Body of pancreas (tissue), 4 donors: Measurements from ENCODE around the gene SORCS1. TPM values are rescaled to one million over a fixed set of nuclear protein-coding genes. Genes with fewer than 3 reads are reported as not detected.
A peak's percentile ranks its signal among the peaks of the same experiment; 100 is the strongest.

Source experiments
- ATAC-seq: fragments of 150-250 bp; one replicate; pipeline ENCODE4 v1.9.1; 2016
- DNase-seq, 4 donors: peaks; one replicate each; pipeline ENCODE4 v3.0.0-alpha.2; 2019
- H3K27ac ChIP-seq, 4 donors: fragments of 200-600 bp; sonication (generic); 1 replicate in 3 of 4; 2 replicates in 1 of 4; pipeline versions ENCODE4 v1.5.1 to v1.6.1; 2016 to 2019; ENCODE audit warnings: mild to moderate bottlenecking in 1 of 4, mixed read lengths in 1 of 4, moderate library complexity in 1 of 4
- H3K27me3 ChIP-seq, 2 donors: fragments of 200-600 bp; sonication (generic); one replicate each; pipeline ENCODE4 v1.6.0; 2016; ENCODE audit warnings: mild to moderate bottlenecking in 1 of 2
- H3K36me3 ChIP-seq, 2 donors: fragments of 200-600 bp; sonication (generic); replicated peaks in 1 of 2; 2 replicates each; pipeline ENCODE4 v1.5.1; 2016; ENCODE audit warnings: low read depth in 2 of 2; ENCODE audit not compliant: insufficient read depth in 1 of 2
- H3K4me1 ChIP-seq: fragments of 200-600 bp; sonication (generic); one replicate; pipeline ENCODE4 v1.6.0; 2016
- H3K4me3 ChIP-seq, 2 donors: fragments of 200-600 bp; sonication (generic); 1 replicate in 1 of 2; 2 replicates in 1 of 2; pipeline ENCODE4 v1.5.1; 2016 to 2019
- H3K9me3 ChIP-seq, 3 donors: fragments of 200-600 bp; sonication (generic); 1 replicate in 2 of 3; 2 replicates in 1 of 3; pipeline ENCODE4 v1.5.1; 2016
- CTCF ChIP-seq, 7 experiments: fragments of 450-650 bp in 4 of 7; fragments of 200-600 bp in 3 of 7; sonication (generic) in 3 of 7; IDR thresholded peaks; one replicate each; pipeline ENCODE4 v1.5.1; 2016 to 2019; ENCODE audit warnings: antibody characterized with exemption in 7 of 7
- POLR2A ChIP-seq, 3 donors: fragments of 450-650 bp; IDR thresholded peaks; one replicate each; pipeline ENCODE4 v1.6.1; 2016; ENCODE audit warnings: antibody characterized with exemption in 3 of 3, mild to moderate bottlenecking in 2 of 3
- WGBS, 2 donors: methylation state at CpG; one replicate each; pipeline ENCODE4 v1.1.5; 2017; 5-methylcytosine and 5-hydroxymethylcytosine counted together
- intact Hi-C: fragments of 100-400 bp; cut with DNase I; formaldehyde crosslinking; loops from one replicate; pipeline ENCODE4 v1.15.1; 2023
- total RNA-seq, 2 donors: library from RNA; depleted of rRNA; stranded (reverse); fragments of >200 nt; gene quantifications; one replicate each; pipeline ENCODE4 v1.1.0, GENCODE V29; 2016

The SORCS1 gene
- total RNA-seq, 2 donors from 2014 or later: 1.3 to 6.0 TPM

- Histone ChIP-seq H3K4me1 (peaks cover 4% of the 10 kb centered on the region), H3K9me3 (no peaks in the 10 kb centered on the region), H3K27ac (no peak overlapping the region), H3K36me3 (no peaks in the 10 kb centered on the region), H3K4me3 (no peak overlapping the region), H3K27me3 (no peaks in the 10 kb centered on the region)
- TF ChIP-seq CTCF (IDR thresholded peaks at IDR 0.05) (no peak), POLR2A (IDR thresholded peaks at IDR 0.05) (no peak)
- no peak for DNase-seq
- 24 to 31% methylated on average over 4 of the region's 4 CpGs for whole genome bisulfite sequencing, 2 donors
- intact Hi-C loops: no loop called here
- ATAC-seq: no peak
These were observed 182.2 kb downstream of the SORCS1 start for GRCh38 chr10:106982268-106982667.

- TF ChIP-seq CTCF (IDR thresholded peaks at IDR 0.05) (no peak), POLR2A (IDR thresholded peaks at IDR 0.05) (no peak)
- Histone ChIP-seq H3K36me3 (no peaks in the 10 kb centered on the region), H3K4me3 (no peak overlapping the region), H3K4me1 (peaks cover 4% of the 10 kb centered on the region), H3K27me3 (no peaks in the 10 kb centered on the region), H3K9me3 (no peaks in the 10 kb centered on the region), H3K27ac (no peak overlapping the region)
- DNase-seq (no peak), ATAC-seq (no peak)
- intact Hi-C loops: no loop called here
- WGBS, 2 donors: 55 to 62% methylated on average over 6 of the region's 6 CpGs
These were observed 182.9 kb downstream of the SORCS1 start for GRCh38 chr10:106981452-106982075.

- TF ChIP-seq POLR2A (IDR thresholded peaks at IDR 0.05) (no peak), CTCF (IDR thresholded peaks at IDR 0.05) (peak in 1 of 7 experiments; percentile 13)
- Histone ChIP-seq H3K4me1 (peaks cover 4% of the 10 kb centered on the region), H3K4me3 (no peak overlapping the region), H3K36me3 (no peaks in the 10 kb centered on the region), H3K9me3 (no peaks in the 10 kb centered on the region), H3K27ac (no peak overlapping the region), H3K27me3 (no peaks in the 10 kb centered on the region)
- ATAC-seq: no peak
- no peak for DNase-seq
- 45 to 47% methylated on average over 4 of the region's 4 CpGs for WGBS, 2 donors
- intact Hi-C loops: no loop called here
These were observed 183.7 kb downstream of the SORCS1 start for GRCh38 chr10:106980495-106981451.

GRCh38 chr10:106978756-106979155 lies 185.8 kb downstream of the SORCS1 start:
- Histone ChIP-seq H3K4me3 (no peak overlapping the region), H3K27ac (no peak overlapping the region), H3K4me1 (peaks cover 4% of the 10 kb centered on the region), H3K27me3 (no peaks in the 10 kb centered on the region), H3K36me3 (no peaks in the 10 kb centered on the region), H3K9me3 (no peaks in the 10 kb centered on the region)
- TF ChIP-seq CTCF (IDR thresholded peaks at IDR 0.05) (no peak), POLR2A (IDR thresholded peaks at IDR 0.05) (no peak)
- no peak for ATAC-seq
- 20 to 40% methylated on average over 2 of the region's 2 CpGs for WGBS, 2 donors
- intact Hi-C loops: no loop called here
- no peak for DNase-seq
